Sigmoid colon (tissue), 7 donors: ENCODE data around the gene CAMTA1. TPM values are rescaled to one million over a fixed set of nuclear protein-coding genes. Genes with fewer than 3 reads are reported as not detected.

Experiments used
- DNase-seq: peaks from one replicate; pipeline ENCODE4 v3.0.0-alpha.2; 2019
- H3K27ac ChIP-seq, 4 donors: fragments of 200-600 bp; sonication (generic); one replicate each; pipeline ENCODE4 v1.5.1; 2016 to 2019; ENCODE audit warnings: mild to moderate bottlenecking in 1 of 4
- H3K27me3 ChIP-seq, 3 donors: fragments of 200-600 bp; sonication (generic); one replicate each; pipeline ENCODE4 v1.5.1; 2019; ENCODE audit warnings: mild to moderate bottlenecking in 1 of 3
- H3K36me3 ChIP-seq, 4 donors: fragments of 200-600 bp; sonication (generic); one replicate each; pipeline ENCODE4 v1.5.1; 2016 to 2019
- H3K4me1 ChIP-seq, 4 donors: fragments of 200-600 bp; sonication (generic); one replicate each; pipeline ENCODE4 v1.5.1; 2017 to 2019
- H3K4me3 ChIP-seq, 4 donors: fragments of 200-600 bp; sonication (generic); one replicate each; pipeline ENCODE4 v1.5.1; 2017 to 2019; ENCODE audit warnings: mild to moderate bottlenecking in 2 of 4, moderate library complexity in 1 of 4
- H3K9me3 ChIP-seq, 4 donors: fragments of 200-600 bp in 3 of 4; sonication (generic) in 3 of 4; one replicate each; pipeline versions ENCODE4 v1.5.1 to v1.6.1; 2013 to 2019
- EP300 ChIP-seq, 4 donors: sonication (generic); formaldehyde crosslinking; IDR thresholded peaks; one replicate each; pipeline ENCODE4 v1.6.1; 2017; ENCODE audit warnings: antibody characterized with exemption in 4 of 4
- POLR2A ChIP-seq, 2 donors: fragments of 450-650 bp; IDR thresholded peaks; one replicate each; pipeline ENCODE4 v1.6.1; 2016; ENCODE audit warnings: antibody characterized with exemption in 2 of 2, mild to moderate bottlenecking in 2 of 2, moderate library complexity in 2 of 2
- POLR2AphosphoS5 ChIP-seq, 4 donors: sonication (generic); formaldehyde crosslinking; IDR thresholded peaks; one replicate each; pipeline ENCODE4 v1.6.1; 2017; ENCODE audit warnings: antibody characterized with exemption in 4 of 4
- WGBS, 2 donors: extraction: QIAGEN DNeasy Blood & Tissue Kit; methylation state at CpG; one replicate each; pipeline ENCODE4 v1.1.7; 2013; 5-methylcytosine and 5-hydroxymethylcytosine counted together
- intact Hi-C: fragments of 100-400 bp; cut with DNase I; formaldehyde crosslinking; loops from one replicate; pipeline ENCODE4 v1.15.1; 2023
- polyA plus RNA-seq, 3 donors: library from polyadenylated mRNA; stranded (reverse); fragments of 200-250 nt; gene quantifications; one replicate each; pipeline ENCODE4 v1.2.3, GENCODE V29; 2013
- total RNA-seq, 4 donors: library from RNA; depleted of rRNA; stranded (reverse); fragments of >200 nt; gene quantifications; one replicate each; pipeline ENCODE4 v1.1.0, GENCODE V29; 2016
- TF ChIP-seq, protein P1 (sequence below), 4 experiments: fragments of 450-650 bp in 3 of 4; fragments of 200-600 bp in 1 of 4; IDR thresholded peaks; one replicate each; pipeline ENCODE4 v1.5.1; 2016 to 2019; ENCODE audit warnings: antibody characterized with exemption in 4 of 4, mild to moderate bottlenecking in 3 of 4, moderate library complexity in 2 of 4
- donor health status: healthy with polysubstance abuse.
- donor health status: Bipolar disorder and iron deficiency.
- donor health status: healthy.

CAMTA1 gene
- total and polyA plus RNA-seq, 7 donors = 97.9 to 196 (median 177) TPM

DNA sequence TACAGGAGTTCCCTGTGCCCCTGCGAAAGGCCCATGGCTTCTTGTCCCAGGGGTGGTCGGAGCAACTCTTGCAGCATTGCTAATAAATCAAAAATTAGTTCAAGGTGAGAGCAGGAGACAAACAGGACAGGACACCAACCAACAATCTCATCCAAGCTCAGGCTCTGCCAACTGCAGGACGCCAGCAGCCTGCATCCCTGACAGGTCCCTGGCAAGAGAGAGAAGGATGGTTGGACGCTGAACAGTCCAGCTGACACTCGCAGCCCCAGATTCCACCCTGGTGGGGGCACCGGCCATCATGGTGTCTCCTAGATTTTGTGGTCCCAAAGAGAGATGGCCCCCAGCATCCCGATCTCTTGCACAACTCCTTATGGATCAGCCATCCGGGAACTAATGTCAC is 843.8 kb downstream of the CAMTA1 start:
- WGBS, 2 donors = 79 to 86% methylated on average over 8 of the region's 8 CpGs
- intact Hi-C loops = no loop called here
- no peaks in the 10 kb centered on the region for H3K9me3 ChIP-seq
- TF ChIP-seq POLR2A (IDR thresholded peaks at IDR 0.05) (no peak), POLR2AphosphoS5 (IDR thresholded peaks at IDR 0.05) (no peak)
- H3K4me3 ChIP-seq = no peak overlapping the region
- no peak overlapping the region for H3K27ac ChIP-seq
- no peak for DNase-seq
- no peaks in the 10 kb centered on the region for H3K36me3 ChIP-seq
- no peaks in the 10 kb centered on the region for H3K4me1 ChIP-seq
- no peaks in the 10 kb centered on the region for H3K27me3 ChIP-seq

DNA sequence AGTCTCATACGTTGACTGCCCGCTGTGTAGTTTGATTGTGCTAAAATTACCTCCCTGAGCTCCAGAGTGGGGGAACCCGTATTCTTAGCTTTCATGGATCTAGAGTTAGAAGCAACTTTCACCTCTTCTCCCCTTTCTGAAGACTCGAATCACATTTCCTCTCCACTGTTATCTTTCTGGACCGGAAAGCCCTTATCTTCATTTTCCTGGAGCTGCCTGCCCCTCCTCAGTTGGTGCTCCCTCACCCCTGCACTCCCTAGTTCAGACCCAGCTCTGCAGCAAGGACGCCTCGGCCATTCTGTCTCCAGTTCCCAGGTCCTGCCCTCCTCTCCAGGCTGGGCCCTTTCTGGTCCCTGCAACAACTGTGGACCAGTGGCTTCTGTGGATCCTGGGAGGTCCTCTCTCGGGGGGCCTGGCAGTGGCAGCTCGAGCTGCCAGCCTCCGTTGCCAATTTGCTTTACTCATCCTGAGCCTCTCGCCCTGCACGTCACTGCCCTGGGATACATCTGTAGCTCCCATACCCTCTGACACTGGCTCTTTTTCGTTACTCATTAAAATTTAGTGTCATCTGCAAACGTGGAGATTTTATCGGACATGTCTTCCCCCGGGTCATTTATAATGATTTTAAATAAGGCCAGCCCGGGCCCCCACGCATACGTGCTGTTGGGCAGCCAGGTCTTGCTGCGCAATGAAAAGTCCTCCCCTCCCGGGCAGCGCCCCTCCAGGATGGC is 844.4 kb downstream of the CAMTA1 start:
- no peak for DNase-seq
- H3K9me3 ChIP-seq = no peaks in the 10 kb centered on the region
- TF ChIP-seq POLR2A (IDR thresholded peaks at IDR 0.05) = no peak
- no peak for TF ChIP-seq POLR2AphosphoS5 (IDR thresholded peaks at IDR 0.05)
- no peak for TF ChIP-seq EP300 (IDR thresholded peaks at IDR 0.05)
- TF ChIP-seq, protein P1, sequence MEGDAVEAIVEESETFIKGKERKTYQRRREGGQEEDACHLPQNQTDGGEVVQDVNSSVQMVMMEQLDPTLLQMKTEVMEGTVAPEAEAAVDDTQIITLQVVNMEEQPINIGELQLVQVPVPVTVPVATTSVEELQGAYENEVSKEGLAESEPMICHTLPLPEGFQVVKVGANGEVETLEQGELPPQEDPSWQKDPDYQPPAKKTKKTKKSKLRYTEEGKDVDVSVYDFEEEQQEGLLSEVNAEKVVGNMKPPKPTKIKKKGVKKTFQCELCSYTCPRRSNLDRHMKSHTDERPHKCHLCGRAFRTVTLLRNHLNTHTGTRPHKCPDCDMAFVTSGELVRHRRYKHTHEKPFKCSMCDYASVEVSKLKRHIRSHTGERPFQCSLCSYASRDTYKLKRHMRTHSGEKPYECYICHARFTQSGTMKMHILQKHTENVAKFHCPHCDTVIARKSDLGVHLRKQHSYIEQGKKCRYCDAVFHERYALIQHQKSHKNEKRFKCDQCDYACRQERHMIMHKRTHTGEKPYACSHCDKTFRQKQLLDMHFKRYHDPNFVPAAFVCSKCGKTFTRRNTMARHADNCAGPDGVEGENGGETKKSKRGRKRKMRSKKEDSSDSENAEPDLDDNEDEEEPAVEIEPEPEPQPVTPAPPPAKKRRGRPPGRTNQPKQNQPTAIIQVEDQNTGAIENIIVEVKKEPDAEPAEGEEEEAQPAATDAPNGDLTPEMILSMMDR (IDR thresholded peaks at IDR 0.05) = no peak
- no peak overlapping the region for H3K4me3 ChIP-seq
- 71 to 82% methylated on average over 22 of the region's 22 CpGs for WGBS, 2 donors
- intact Hi-C loops = no loop called here
- H3K27ac ChIP-seq = no peak overlapping the region
- no peaks in the 10 kb centered on the region for H3K4me1 ChIP-seq
- no peaks in the 10 kb centered on the region for H3K27me3 ChIP-seq
- no peaks in the 10 kb centered on the region for H3K36me3 ChIP-seq

DNA sequence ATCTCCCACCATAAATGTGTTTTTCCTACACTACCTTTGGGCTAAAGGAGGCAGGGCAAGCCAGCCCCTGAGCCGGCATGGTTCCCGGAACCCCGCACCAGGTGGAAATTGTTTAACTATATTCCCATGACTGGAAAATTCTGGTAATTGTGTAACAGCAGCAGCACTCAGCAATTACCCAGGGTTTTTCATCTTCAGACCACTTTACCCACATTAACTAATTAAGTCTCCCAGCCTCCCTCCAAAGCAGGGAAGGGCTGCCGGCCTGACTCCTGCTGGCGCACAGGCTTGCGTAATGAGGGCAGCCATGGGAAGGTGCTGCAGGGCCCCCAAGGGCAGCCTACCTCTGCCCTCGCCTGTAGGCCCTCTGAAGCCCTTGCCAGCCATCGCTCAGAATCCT is 845.1 kb downstream of the CAMTA1 start:
- TF ChIP-seq, protein P1 (IDR thresholded peaks at IDR 0.05) = no peak
- TF ChIP-seq POLR2A (IDR thresholded peaks at IDR 0.05) (no peak), EP300 (IDR thresholded peaks at IDR 0.05) (no peak), POLR2AphosphoS5 (IDR thresholded peaks at IDR 0.05) (no peak)
- Histone ChIP-seq H3K27me3 (no peaks in the 10 kb centered on the region), H3K9me3 (no peaks in the 10 kb centered on the region), H3K4me3 (no peak overlapping the region), H3K36me3 (no peaks in the 10 kb centered on the region), H3K4me1 (no peaks in the 10 kb centered on the region), H3K27ac (no peak overlapping the region)
- intact Hi-C loops = no loop called here
- no peak for DNase-seq
- 74 to 83% methylated on average over 8 of the region's 8 CpGs for WGBS, 2 donors

DNA sequence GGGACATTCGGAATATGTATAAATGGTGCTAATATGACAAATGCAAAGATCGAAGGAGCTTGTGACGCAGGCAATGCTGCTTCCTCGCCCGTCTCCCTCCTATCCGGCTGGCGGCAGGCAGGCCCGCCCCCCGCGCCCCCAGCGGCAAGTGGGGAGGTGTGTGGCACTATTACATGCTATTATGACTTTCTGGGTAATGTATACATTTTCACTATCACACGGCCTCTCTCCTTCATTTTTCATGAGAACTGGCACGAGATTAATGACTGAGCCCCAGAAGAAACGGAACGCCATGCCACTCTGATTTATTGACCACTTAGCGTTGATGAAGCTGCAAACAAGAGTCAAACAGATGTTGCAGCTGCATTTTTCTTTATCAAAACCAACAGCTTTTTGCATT is 846.9 kb downstream of the CAMTA1 start:
- no peak for DNase-seq
- Histone ChIP-seq H3K4me1 (no peaks in the 10 kb centered on the region), H3K27ac (no peak overlapping the region), H3K27me3 (no peaks in the 10 kb centered on the region), H3K9me3 (no peaks in the 10 kb centered on the region), H3K36me3 (no peaks in the 10 kb centered on the region), H3K4me3 (no peak overlapping the region)
- intact Hi-C loops = no loop called here
- 38 to 73% methylated on average over 16 of the region's 16 CpGs for WGBS, 2 donors
- TF ChIP-seq POLR2A (IDR thresholded peaks at IDR 0.05) (no peak), POLR2AphosphoS5 (IDR thresholded peaks at IDR 0.05) (no peak), EP300 (IDR thresholded peaks at IDR 0.05) (no peak)
- TF ChIP-seq, protein P1 (IDR thresholded peaks at IDR 0.05) = no peak

DNA sequence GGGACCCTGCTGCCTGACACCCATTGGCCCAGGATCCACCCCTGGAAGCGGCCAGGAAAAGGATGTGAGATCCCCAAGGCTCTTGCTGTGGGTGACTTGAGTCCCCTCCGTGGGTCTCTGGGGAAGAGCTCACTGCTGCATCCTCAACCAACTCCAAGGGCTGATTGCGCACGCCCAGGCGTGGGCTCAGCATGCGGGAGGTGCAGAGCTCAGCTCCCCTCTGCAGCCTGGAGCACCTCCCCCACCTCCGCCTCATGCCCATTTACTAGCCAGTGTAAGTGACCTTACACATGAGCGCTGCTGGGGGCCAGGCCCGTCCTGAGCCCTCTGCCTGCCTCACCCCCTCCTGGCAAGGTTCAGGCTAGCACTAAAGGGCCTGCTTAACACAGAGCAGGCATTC is 847.4 kb downstream of the CAMTA1 start:
- TF ChIP-seq, protein P1 (IDR thresholded peaks at IDR 0.05) = no peak
- DNase-seq = no peak
- Histone ChIP-seq H3K4me3 (no peak overlapping the region), H3K36me3 (no peaks in the 10 kb centered on the region), H3K4me1 (no peaks in the 10 kb centered on the region), H3K27ac (no peak overlapping the region), H3K9me3 (no peaks in the 10 kb centered on the region), H3K27me3 (no peaks in the 10 kb centered on the region)
- 67 to 74% methylated on average over 9 of the region's 9 CpGs for WGBS, 2 donors
- intact Hi-C loops = no loop called here
